GM10847 (cell line): ENCODE results near the gene OGA.
A peak's percentile ranks its signal among the peaks of the same experiment; 100 is the strongest.

Experiments
- POLR2A ChIP-seq: IDR thresholded peaks from 2 replicates; pipeline ENCODE4 v1.6.1; 2011; ENCODE audit not compliant: insufficient read length; ENCODE audit errors: extremely low read depth

The OGA gene

GRCh38 chr10:101784558-101784957, 33.7 kb downstream of the OGA start:
- no peak for TF ChIP-seq POLR2A

- TF ChIP-seq POLR2A: no peak
Observed at GRCh38 chr10:101783736-101784118, 34.5 kb downstream of the OGA start.

- TF ChIP-seq POLR2A: peak; percentile 74
Observed at GRCh38 chr10:101782811-101783735, 35.2 kb downstream of the OGA start, which contains the start of gene NPM3. Gene NPM3 (minus strand): TSS chr10:101783446. CDS start chr10:101783390, 56 bp downstream.

- no peak for TF ChIP-seq POLR2A
Observed at GRCh38 chr10:101781984-101782810, 36.0 kb downstream of the OGA start.

- no peak for TF ChIP-seq POLR2A
Observed at GRCh38 chr10:101781655-101781983, 36.6 kb downstream of the OGA start.

- TF ChIP-seq POLR2A: no peak
Observed at GRCh38 chr10:101780818-101781654, 37.2 kb downstream of the OGA start.

- no peak for TF ChIP-seq POLR2A
Observed at GRCh38 chr10:101780187-101780817, 37.9 kb downstream of the OGA start.

- TF ChIP-seq POLR2A: no peak
Observed at GRCh38 chr10:101779544-101780186, 38.6 kb downstream of the OGA start.

- no peak for TF ChIP-seq POLR2A
Observed at GRCh38 chr10:101778781-101779543, 39.3 kb downstream of the OGA start.

GRCh38 chr10:101778151-101778780, 40.0 kb downstream of the OGA start:
- TF ChIP-seq POLR2A: no peak

GRCh38 chr10:101777619-101778145, 40.6 kb downstream of the OGA start:
- no peak for TF ChIP-seq POLR2A

- TF ChIP-seq POLR2A: no peak
Observed at GRCh38 chr10:101776161-101776817, 42.0 kb downstream of the OGA start.
